DLD1 (cell line): ENCODE results near the gene MAST4.
"Not testable (repeated sequence)": the region's sequence is repeated elsewhere in the genome, so short reads cannot be mapped to it uniquely, and the experiment has no call there.

Experiments
- in situ Hi-C: cut with HindIII; loops from 2 replicates; pipeline ENCODE4 v1.10.0; 2017; ENCODE audit warnings: low sequenced_read_pairs

Gene MAST4

DNA sequence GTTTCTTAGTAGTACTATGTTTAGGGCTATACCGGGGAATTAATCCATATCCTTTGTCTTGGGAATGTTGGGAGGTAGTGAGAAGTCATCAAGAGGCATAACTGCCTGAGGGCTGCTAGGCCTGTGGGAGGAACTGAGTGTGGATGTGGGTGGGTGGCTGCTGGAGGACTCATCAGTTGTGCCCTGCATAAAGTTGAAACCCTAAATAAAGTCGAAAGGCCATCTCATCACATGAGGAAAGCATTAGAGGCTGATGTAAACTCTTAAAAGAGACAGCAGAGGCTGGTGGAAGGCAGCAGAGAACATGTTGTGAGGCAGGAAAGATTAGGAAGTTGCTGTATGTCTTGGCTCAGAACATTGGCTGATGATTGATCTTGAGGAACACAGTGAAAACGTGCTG lies 143.8 kb downstream of the MAST4 start:
- in situ Hi-C loops, result loop anchor here (25.0 kb wide), 1 partner anchor 428 kb away; no protein-coding TSS in a partner anchor

DNA sequence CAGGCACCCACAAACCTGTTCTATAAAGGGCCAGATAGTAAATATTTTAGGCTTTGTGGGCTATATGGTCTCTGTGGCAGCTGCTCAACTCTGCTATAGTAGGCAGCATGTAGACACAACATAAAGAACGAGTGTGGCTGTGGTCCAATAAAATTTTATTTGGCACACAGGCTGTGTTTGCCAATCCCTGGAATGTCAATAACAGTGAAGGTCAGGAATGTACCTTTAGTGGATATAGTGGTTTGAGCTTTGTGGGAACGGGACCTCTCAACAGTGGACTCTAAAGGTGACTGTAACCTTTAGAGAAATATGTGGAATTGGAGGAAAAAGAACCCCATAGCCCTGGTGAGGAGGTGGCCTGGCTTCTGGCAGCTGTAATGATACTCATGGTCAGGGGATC lies 145.2 kb downstream of the MAST4 start:
- in situ Hi-C loops, result loop anchor here (25.0 kb wide), 1 partner anchor 429 kb away; no protein-coding TSS in a partner anchor

DNA sequence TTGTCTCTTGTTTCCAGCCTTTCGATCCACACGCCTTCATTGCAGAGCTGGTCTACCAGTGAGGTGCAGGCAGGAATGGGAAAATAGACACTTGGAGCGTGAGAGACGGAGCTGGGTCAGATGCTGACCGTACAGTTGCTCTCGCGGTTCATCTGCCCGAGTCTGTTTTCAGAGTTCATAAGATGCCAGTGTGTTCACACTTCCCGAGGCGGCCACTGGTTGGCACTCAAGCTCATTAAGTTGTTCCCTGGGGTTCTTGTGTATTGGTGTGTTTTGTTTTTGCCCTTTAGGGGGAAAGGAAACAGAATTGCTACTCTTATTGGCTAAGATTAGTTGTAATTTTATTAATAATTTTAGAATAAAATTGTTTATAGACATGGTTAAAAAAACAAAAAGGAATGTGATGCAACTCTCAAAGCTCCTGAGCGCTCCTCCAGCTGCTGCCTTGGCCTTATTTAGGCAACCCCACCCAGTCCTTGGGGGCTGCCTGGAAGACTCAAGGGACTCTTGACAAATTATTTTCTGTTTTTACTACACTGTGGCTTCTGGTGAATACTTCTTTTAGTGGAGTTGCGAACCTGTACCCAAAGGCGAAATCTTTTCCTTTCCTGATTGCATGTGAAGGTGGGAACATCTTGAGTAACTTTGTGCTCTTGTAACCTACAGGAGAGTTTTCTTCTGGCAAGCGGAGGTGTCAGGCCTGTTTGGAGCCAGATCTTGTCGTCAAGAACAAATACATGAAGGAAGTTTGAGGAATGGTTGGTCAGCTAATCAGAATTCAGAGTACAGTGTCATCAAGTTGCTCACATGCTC lies 146.1 kb downstream of the MAST4 start:
- in situ Hi-C loops, result loop anchor here (25.0 kb wide), 1 partner anchor 430 kb away; no protein-coding TSS in a partner anchor

DNA sequence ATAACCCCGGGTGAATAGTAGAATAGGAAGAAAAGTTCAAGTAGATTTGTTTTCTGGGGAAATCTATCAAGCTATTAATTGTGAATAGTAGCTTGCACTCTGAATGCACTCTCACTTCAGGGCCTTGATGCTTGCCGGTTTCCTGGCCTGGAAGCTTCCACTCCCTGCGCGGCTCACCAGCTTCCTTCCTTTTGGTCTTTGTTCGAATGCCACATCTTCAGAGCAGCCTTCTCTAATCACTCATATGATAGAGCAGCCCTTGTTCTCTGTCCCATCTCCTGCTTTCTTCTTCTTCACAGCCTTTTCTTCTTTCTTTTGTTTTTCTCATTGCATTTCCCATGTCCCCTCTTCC lies 146.7 kb downstream of the MAST4 start:
- in situ Hi-C loops, result loop anchor here (25.0 kb wide), 1 partner anchor 431 kb away; no protein-coding TSS in a partner anchor

DNA sequence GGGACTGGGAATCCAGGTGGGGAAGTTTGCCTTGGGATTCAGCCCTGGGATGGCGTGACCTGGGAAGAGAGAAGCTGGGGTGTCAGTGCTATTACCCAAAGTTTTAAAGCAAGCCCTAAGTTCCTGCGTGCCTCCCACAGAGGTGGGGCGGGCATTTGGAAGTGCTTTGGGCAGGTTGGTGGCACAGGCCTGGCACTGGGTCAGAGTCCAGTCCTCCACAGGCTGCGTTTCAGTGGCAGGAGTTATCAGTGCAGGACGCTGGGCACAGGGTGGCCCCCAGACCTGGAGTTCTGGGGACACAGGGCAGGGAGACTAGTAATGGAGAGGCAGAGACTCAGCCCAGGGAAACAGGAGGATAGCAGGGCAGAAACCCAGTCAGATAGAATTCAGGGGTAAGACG lies 147.2 kb downstream of the MAST4 start:
- in situ Hi-C loops, result loop anchor here (25.0 kb wide), 1 partner anchor 431 kb away; no protein-coding TSS in a partner anchor

DNA sequence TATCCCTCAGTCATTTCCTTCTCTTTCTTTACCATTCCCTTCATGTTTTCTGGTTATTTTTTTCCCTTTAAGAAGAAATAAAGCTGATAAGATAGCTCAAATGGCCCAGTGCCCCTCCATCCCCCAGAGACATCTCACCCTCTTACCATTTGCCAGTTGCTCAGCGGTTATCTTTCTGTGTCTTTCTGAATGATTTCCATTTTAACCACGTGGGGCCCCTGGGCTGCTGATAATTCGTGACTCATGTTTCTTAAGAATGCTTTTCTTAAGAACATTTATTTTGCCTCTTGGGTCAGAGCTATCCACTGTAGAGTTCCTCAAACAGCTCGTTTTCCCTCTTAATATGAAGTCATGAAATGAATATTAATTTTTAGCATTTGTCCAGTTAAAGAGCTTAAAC lies 147.8 kb downstream of the MAST4 start:
- in situ Hi-C loops, result loop anchor here (25.0 kb wide), 1 partner anchor 432 kb away; no protein-coding TSS in a partner anchor

DNA sequence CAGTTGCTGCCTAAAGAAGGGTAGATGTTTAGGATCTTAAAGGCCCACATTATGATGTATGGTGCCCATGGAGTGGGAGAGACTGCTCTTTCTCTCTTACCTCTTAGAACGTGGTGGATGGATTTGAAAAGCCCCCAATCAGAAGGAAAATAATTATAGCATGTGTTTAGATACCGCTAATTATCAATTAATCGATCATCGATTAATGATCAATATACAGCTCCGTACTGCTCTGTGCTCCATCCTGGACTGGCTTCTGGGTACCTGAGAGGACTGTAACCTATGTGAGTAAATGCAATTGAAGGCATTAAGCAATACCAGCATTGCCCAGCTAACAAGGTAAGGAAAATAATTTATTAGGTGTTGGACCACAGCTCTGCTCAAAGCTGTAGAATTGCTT lies 149.1 kb downstream of the MAST4 start:
- in situ Hi-C loops, result loop anchor here (25.0 kb wide), 1 partner anchor 433 kb away; no protein-coding TSS in a partner anchor

DNA sequence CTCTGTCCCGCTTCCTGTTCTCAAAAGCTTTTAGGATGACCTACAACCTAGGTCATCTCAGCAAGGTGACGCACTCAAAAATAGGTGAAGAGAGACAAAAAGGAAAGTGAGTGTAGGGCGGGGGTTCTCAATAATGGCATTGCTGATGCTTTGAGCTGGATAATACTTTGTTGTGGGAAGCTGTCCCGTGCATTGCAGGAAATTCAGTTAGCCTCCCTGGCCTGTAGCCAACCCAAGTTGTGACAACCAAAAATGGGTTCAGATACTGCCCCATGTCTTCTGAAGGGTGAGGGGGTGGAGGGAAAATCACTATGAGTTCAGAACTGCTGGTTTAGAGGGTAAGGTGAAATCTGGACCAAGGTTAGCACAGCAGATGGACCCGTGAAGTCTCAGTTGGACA lies 151.4 kb downstream of the MAST4 start:
- in situ Hi-C loops, result loop anchor here (25.0 kb wide), 1 partner anchor 435 kb away; no protein-coding TSS in a partner anchor

DNA sequence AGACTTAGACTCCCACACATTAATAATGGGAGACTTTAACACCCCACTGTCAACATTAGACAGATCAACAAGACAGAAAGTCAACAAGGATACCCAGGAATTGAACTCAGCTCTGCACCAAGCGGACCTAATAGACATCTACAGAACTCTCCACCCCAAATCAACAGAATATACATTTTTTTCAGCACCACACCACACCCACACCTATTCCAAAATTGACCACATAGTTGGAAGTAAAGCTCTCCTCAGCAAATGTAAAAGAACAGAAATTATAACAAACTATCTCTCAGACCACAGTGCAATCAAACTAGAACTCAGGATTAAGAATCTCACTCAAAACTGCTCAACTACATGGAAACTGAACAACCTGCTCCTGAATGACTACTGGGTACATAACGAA lies 156.5 kb downstream of the MAST4 start:
- in situ Hi-C loops, result not testable (repeated sequence)

DNA sequence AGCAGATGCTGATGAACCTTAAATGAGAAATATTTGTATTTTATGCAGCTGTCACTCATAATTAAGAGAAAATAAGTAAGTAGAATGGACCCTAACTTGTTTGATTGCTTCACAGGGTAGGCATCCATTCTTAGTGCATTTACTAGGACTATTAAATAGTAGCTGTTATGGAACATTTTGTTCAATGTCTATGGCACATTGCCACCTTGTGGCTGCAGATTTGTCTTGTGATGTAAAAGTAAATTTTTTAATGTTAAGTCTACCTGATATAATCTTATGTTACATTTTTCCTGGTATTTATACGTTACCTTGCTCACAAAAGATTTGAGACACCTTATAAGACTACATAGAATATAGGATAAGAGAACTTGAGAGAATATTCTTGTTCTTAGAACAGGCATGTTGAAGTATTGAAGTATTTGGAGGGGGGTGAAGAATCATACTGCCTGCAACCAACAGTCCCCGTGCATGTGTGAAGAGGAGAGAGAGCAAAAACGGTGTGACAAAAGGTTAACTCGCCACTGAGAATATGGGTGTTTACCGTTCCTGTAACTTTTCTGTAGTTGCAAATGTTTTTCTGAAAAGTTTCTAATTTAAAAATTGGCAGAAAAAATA lies 161.1 kb downstream of the MAST4 start:
- in situ Hi-C loops, result no loop called here

DNA sequence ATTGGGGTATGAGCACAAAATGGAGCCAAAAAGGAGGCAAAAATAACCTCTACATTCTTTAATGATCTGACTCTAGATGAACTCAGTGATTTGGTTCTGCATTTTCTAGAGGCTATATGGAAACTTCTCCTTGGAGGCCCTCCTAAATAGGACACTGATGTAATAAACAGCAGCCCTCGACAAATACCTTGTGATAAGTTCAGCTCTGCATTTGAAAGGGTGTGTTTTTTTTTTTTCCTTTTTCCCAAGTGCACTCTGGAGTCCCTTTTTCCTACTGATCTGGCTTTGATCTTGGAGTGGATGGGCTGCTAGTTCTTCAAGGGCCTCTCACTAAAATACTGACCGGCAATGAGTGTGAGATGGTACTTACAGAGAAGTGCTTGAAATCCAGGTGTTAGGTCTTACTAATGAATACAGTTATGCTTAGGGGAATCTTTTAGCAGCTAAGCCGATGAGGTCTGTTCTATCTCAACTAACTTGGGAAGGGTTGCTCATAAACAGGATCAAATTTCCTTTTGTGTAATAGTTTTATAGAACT lies 161.7 kb downstream of the MAST4 start:
- in situ Hi-C loops, result no loop called here

DNA sequence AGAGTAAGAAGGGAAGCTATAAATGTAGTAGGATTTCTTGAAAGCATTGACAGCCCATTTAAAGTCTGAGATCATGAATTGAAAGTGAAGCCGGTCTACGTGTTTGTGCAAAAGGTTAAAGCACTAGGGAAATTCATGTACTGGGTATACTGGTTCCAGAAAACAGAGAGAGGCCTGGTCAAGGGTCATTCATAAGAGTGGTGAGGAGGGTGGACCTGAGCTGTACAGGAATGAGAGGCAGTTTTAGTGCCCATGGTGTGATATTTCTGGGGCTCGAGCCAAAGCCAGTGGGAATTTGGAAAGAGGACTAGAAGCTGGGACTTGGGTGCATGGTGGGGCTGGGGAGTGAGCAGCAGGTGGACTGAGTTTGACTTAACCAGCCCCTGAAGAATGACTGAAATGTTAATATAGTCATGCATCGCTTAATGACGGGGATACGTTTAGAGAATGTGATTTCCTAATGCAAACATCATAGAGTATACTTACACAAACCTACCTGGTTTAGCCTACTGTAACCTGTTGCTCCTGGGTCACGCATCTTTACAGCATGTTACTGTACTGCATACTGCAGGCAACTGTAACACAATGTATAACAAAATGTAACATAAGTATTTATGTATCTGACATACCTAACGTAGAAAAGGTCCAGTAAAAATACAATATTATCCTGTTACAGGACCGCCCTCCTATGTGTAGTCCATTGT lies 173.0 kb downstream of the MAST4 start:
- in situ Hi-C loops, result no loop called here

DNA sequence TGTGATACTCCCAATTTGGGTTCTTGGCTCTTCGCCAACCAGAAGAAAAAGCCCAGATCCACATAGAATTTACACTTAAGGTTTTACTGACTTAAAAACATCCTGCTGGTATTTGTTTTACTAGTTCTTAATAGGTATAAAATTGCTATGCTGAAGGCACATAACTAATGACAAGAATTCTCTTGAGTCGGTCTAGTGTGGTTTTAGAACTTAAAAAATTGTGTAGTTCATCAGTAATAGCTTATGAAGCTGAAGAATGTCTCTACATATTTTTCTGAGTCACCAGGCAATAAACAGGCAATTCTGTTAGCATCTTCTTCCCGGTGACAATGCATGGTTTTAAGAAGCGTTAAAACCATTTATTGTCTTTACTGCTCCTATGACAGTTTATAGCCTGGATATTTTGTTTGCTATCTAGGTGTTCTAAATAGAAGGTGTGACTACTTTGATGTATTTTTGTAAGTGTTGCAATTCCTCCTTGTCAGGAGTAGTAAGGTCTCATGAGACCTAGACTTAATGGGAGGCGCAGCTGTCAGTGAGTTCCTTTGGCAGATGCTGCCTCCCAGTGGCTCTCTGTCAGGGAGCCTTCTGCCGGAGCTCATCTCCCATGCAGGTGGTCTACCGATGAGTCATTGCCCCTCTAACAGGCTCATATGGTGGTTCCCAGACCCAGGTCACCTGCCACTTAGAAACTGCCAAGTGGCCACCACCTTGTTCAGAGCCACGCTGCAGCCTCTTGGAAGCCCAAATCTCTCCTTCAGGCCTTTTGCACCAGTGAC lies 173.8 kb downstream of the MAST4 start:
- in situ Hi-C loops, result no loop called here

DNA sequence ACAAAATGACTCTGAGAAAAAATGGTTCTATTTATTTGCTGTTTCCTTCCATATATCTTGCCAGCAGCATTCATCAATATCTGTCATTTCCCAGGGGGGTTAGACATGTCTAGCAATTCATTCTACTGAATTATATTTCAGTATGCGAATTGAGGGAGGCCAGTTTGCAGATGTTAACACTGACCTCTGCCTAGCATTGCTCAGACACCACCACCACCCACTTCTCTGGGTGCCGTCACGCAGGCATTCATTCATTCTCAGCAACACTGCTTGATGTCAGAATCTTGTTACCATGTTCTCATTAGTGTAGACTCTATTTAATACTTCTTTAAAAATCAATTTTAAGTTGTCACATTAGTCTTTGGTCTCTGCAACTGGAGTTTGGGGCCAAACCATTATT lies 181.7 kb downstream of the MAST4 start:
- in situ Hi-C loops, result no loop called here

DNA sequence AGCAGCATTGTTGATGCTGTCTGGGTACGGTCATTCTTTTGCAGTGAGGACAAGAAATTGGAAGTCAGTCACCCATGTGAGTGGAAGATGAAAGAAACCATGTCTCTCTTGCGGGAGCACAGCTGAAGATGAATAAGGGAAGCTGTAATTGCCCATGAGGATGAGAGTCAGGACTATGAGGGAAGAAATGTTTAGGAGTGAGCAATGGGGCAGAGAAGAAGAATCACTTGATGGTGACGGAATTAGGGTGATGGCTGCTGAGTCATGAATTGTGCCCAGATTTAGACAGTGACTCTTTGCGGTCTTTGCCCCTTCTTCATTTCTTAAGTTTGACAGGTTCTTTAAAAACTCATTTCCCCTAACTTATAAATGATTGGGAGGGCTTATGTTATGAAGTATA lies 183.3 kb downstream of the MAST4 start:
- in situ Hi-C loops, result no loop called here

DNA sequence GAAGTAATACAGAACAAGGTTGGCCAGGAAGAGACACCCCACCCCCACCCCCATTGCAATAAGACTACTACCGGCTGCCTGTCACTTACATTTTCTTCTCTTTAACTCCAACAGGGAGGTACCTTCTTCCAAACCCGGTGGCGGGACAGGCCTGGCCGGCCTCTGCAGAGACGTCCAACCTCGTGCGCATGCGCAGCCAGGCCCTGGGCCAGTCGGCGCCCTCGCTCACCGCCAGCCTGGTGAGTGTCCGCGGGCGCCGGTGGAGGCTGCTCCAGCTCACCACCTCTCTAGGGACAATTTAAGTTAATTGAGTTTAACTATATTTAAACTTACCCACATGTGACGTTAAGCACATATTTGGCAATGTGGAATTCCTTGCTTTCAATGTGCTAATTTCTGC lies 192.4 kb downstream of the MAST4 start:
- in situ Hi-C loops, result no loop called here

DNA sequence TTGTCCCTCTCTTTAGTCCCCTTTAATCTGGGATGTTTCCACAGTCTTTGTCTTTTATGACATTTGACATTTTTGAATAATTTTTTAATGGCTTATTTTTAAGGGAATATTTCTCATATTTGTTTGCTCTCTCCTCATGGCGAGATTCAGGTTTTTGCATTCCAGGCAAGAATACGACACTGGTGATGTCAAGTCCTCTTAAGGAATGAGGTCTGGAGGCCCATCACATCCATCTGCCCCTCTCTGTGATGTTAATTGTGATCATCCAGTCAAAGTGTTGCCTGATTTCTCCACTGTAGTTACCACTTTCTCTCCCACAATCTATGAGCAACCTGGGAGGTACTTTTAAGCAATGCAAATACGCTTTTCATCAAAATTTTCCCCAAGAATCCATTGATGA lies 193.2 kb downstream of the MAST4 start:
- in situ Hi-C loops, result no loop called here

DNA sequence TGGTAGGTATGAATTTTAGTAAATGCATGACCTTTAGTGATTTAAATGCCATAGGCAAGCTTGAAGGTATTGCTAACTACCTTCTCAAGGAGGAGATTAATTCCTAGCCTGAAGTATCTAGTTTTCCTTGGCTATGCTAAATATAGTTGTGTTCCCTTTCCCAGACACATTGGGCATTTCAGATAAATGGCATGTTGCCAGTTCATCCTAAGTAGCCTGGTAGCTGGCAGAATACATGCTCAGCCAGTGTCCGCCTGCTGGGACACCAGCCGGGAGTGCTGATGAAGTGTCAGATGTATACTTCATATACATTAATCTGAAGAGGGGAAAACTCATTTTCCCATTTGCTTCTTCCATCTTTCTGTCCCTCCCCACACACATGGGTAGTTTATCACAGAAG lies 196.9 kb downstream of the MAST4 start:
- in situ Hi-C loops, result no loop called here

DNA sequence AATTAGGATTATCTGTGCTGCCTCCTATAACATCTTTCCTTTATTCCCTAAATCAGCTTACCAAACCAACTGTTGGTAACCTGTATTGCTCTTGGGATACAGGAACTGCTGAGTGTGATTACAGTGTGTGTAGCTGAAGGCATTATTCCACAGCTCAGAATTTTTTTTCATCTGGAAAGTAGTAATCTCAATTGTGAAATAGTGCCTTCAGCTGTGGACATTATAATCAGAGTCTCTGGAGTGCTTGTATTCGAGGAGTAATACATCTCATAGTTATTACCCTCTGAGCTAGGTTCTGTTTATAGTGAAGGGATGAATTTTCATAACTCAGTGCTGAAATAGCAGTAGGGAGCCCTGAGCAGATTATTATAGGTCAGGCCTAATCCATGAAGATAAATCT lies 199.5 kb downstream of the MAST4 start:
- in situ Hi-C loops, result no loop called here
